Neuronal stem cell (in vitro differentiated cells): ENCODE results near the gene UGP2.

ENCODE experiments used
- DNase-seq: peaks from one replicate; pipeline ENCODE4 v3.0.0-alpha.2; 2013; ENCODE audit warnings: low spot score
- H2AFZ ChIP-seq: one replicate; pipeline ENCODE4 v1.6.1; 2013; ENCODE audit warnings: mild to moderate bottlenecking, low read length, inconsistent platforms
- H2AK5ac ChIP-seq: 2 replicates; pipeline ENCODE4 v1.6.1; 2013; ENCODE audit warnings: low read depth, mild to moderate bottlenecking, inconsistent platforms, low read length, moderate library complexity, mixed read lengths
- H2BK120ac ChIP-seq: 2 replicates; pipeline ENCODE4 v1.6.1; 2013; ENCODE audit warnings: low read depth, mild to moderate bottlenecking, inconsistent platforms, low read length, moderate library complexity, mixed read lengths
- H2BK12ac ChIP-seq: one replicate; pipeline ENCODE4 v1.6.1; 2013; ENCODE audit warnings: low read length, inconsistent platforms
- H2BK15ac ChIP-seq: 2 replicates; pipeline ENCODE4 v1.6.1; 2013; ENCODE audit warnings: mild to moderate bottlenecking, low read length, inconsistent platforms, mixed read lengths
- H2BK5ac ChIP-seq: one replicate; pipeline ENCODE4 v1.6.1; 2013; ENCODE audit warnings: inconsistent platforms, mild to moderate bottlenecking, low read length, moderate library complexity
- H3K14ac ChIP-seq: one replicate; pipeline ENCODE4 v1.6.1; 2013; ENCODE audit warnings: low read length, inconsistent platforms
- H3K18ac ChIP-seq: 2 replicates; pipeline ENCODE4 v1.6.1; 2013; ENCODE audit warnings: low read length, inconsistent platforms
- H3K23ac ChIP-seq: 2 replicates; pipeline ENCODE4 v1.6.1; 2013; ENCODE audit warnings: low read depth, mild to moderate bottlenecking, mixed read lengths, low read length, inconsistent platforms; ENCODE audit not compliant: poor library complexity
- H3K27ac ChIP-seq: replicated peaks from 3 replicates; pipeline ENCODE4 v1.5.1; 2013; ENCODE audit warnings: low read length, inconsistent platforms
- H3K27me3 ChIP-seq, 3 experiments: 2 replicates each; pipeline ENCODE4 v1.6.1; 2013; ENCODE audit warnings: low read length in 3 of 3, mild to moderate bottlenecking in 2 of 3, inconsistent platforms in 1 of 3, low read depth in 1 of 3, mixed read lengths in 1 of 3, moderate library complexity in 1 of 3; ENCODE audit not compliant: control insufficient read depth in 3 of 3, insufficient read depth in 3 of 3
- H3K36me3 ChIP-seq, 2 donors: replicated peaks in 1 of 2; 2 replicates each; pipeline ENCODE4 v1.6.1; 2013; ENCODE audit warnings: low read length in 2 of 2; ENCODE audit not compliant: control insufficient read depth in 2 of 2, insufficient read depth in 2 of 2
- H3K4ac ChIP-seq: 2 replicates; pipeline ENCODE4 v1.6.1; 2013; ENCODE audit warnings: inconsistent platforms, mild to moderate bottlenecking, low read length, moderate library complexity
- H3K4me1 ChIP-seq, 2 donors: 1 replicate in 1 of 2; 2 replicates in 1 of 2; pipeline ENCODE4 v1.6.1; 2013; ENCODE audit warnings: low read length in 2 of 2, low read depth in 1 of 2; ENCODE audit not compliant: control insufficient read depth in 2 of 2, insufficient read depth in 1 of 2
- H3K4me2 ChIP-seq: one replicate; pipeline ENCODE4 v1.6.1; 2013; ENCODE audit warnings: mild to moderate bottlenecking, low read length, inconsistent platforms; ENCODE audit not compliant: insufficient read depth, poor library complexity, severe bottlenecking
- H3K4me3 ChIP-seq, 2 donors: 2 replicates each; pipeline ENCODE4 v1.5.1; 2013; ENCODE audit warnings: low read length in 2 of 2, mild to moderate bottlenecking in 2 of 2, inconsistent platforms in 1 of 2, moderate library complexity in 1 of 2
- H3K79me1 ChIP-seq: one replicate; pipeline ENCODE4 v1.6.1; 2013; ENCODE audit warnings: low read depth, mild to moderate bottlenecking, inconsistent platforms, low read length, moderate library complexity
- H3K9ac ChIP-seq: one replicate; pipeline ENCODE4 v1.6.1; 2013; ENCODE audit warnings: mild to moderate bottlenecking, low read depth, low read length, inconsistent platforms; ENCODE audit not compliant: poor library complexity
- H3K9me3 ChIP-seq, 2 donors: replicated peaks in 1 of 2; 2 replicates each; pipeline versions ENCODE3 to v1.6.1; 2013; ENCODE audit warnings: low read length in 2 of 2, mild to moderate bottlenecking in 2 of 2, inconsistent platforms in 1 of 2, low read depth in 1 of 2, mixed read lengths in 1 of 2, moderate library complexity in 1 of 2; ENCODE audit not compliant: control insufficient read depth in 2 of 2, insufficient read depth in 1 of 2
- H4K8ac ChIP-seq: one replicate; pipeline ENCODE4 v1.6.1; 2013; ENCODE audit warnings: low read depth, mild to moderate bottlenecking, inconsistent platforms, low read length, moderate library complexity
- H4K91ac ChIP-seq: one replicate; pipeline ENCODE4 v1.6.1; 2013; ENCODE audit warnings: low read length, low read depth, mild to moderate bottlenecking, inconsistent platforms; ENCODE audit not compliant: poor library complexity
- WGBS, 2 donors: extraction: QIAGEN DNeasy Blood & Tissue Kit; methylation state at CpG; one replicate each; pipeline ENCODE4 v1.1.7; 2013; ENCODE audit warnings: missing lambda C conversion rate in 2 of 2, mixed read lengths in 1 of 2; ENCODE audit not compliant: insufficient read length in 2 of 2, insufficient replicate concordance in 1 of 2; ENCODE audit errors: extremely low coverage in 2 of 2; 5-methylcytosine and 5-hydroxymethylcytosine counted together

Gene UGP2

GRCh38 chr2:63850204-63850571, 8.5 kb downstream of the UGP2 start:
- no peak overlapping the region for H2BK5ac ChIP-seq
- H4K8ac ChIP-seq: no peak overlapping the region
- no peak overlapping the region for H3K4ac ChIP-seq
- DNase-seq: no peak
- no peak overlapping the region for H2BK15ac ChIP-seq
- no peak overlapping the region for H3K9ac ChIP-seq
- H4K91ac ChIP-seq: no peak overlapping the region
- no peak overlapping the region for H3K4me3 ChIP-seq
- H3K4me1 ChIP-seq: peaks cover 0 to 21% of the 10 kb centered on the region in 2 donors
- H3K9me3 ChIP-seq: peaks cover 0 to 9% of the 10 kb centered on the region in 2 donors
- no peak overlapping the region for H3K27ac ChIP-seq
- H3K18ac ChIP-seq: no peak overlapping the region
- WGBS, 2 donors: no CpG with 5 or more reads among the region's 1 CpG
- no peak overlapping the region for H2AFZ ChIP-seq
- no peak overlapping the region for H3K23ac ChIP-seq
- H3K36me3 ChIP-seq: no peaks in the 10 kb centered on the region
- no peak overlapping the region for H2AK5ac ChIP-seq
- no peak overlapping the region for H2BK12ac ChIP-seq
- no peaks in the 10 kb centered on the region for H3K27me3 ChIP-seq
- no peak overlapping the region for H3K4me2 ChIP-seq
- H3K79me1 ChIP-seq: no peaks in the 10 kb centered on the region
- H3K14ac ChIP-seq: no peak overlapping the region
- no peak overlapping the region for H2BK120ac ChIP-seq

- no peak for DNase-seq
- peaks cover 0 to 21% of the 10 kb centered on the region in 2 donors for H3K4me1 ChIP-seq
- no peak overlapping the region for H3K4me2 ChIP-seq
Measured at GRCh38 chr2:63850649-63851048, 9.0 kb downstream of the UGP2 start.

GRCh38 chr2:63851691-63852311, 10.1 kb downstream of the UGP2 start:
- no peak overlapping the region for H2AK5ac ChIP-seq
- no peak overlapping the region for H2AFZ ChIP-seq
- H2BK120ac ChIP-seq: no peak overlapping the region
- no peaks in the 10 kb centered on the region for H3K27me3 ChIP-seq
- H3K4me3 ChIP-seq: no peak overlapping the region
- WGBS, 2 donors: no CpG with 5 or more reads among the region's 1 CpG
- H2BK5ac ChIP-seq: no peak overlapping the region
- H3K36me3 ChIP-seq: peaks cover 0 to 13% of the 10 kb centered on the region in 2 donors
- no peak overlapping the region for H3K23ac ChIP-seq
- no peak overlapping the region for H3K9ac ChIP-seq
- H4K8ac ChIP-seq: no peak overlapping the region
- no peak overlapping the region for H3K18ac ChIP-seq
- no peak overlapping the region for H2BK15ac ChIP-seq
- no peak overlapping the region for H3K4me2 ChIP-seq
- no peak overlapping the region for H4K91ac ChIP-seq
- no peak overlapping the region for H2BK12ac ChIP-seq
- peaks cover 0 to 21% of the 10 kb centered on the region in 2 donors for H3K4me1 ChIP-seq
- no peak overlapping the region for H3K27ac ChIP-seq
- H3K79me1 ChIP-seq: peaks cover 1% of the 10 kb centered on the region
- H3K14ac ChIP-seq: no peak overlapping the region
- no peak for DNase-seq
- peaks cover 0 to 5% of the 10 kb centered on the region in 2 donors for H3K9me3 ChIP-seq
- no peak overlapping the region for H3K4ac ChIP-seq

More at GRCh38 chr2:63850649-63851048, 9.0 kb downstream of the UGP2 start:
- no peak overlapping the region for H3K9ac ChIP-seq
- no peak overlapping the region for H3K18ac ChIP-seq
- no peak overlapping the region for H2BK15ac ChIP-seq
- H2BK12ac ChIP-seq: no peak overlapping the region
- H4K8ac ChIP-seq: no peak overlapping the region
- peaks cover 1% of the 10 kb centered on the region for H3K79me1 ChIP-seq
- no peak overlapping the region for H3K4ac ChIP-seq
- H2BK120ac ChIP-seq: no peak overlapping the region
- H3K23ac ChIP-seq: no peak overlapping the region
- H3K4me3 ChIP-seq: no peak overlapping the region
- H3K27ac ChIP-seq: no peak overlapping the region
- H2AK5ac ChIP-seq: no peak overlapping the region
- H3K27me3 ChIP-seq: no peaks in the 10 kb centered on the region
- H3K36me3 ChIP-seq: peaks cover 0 to 1% of the 10 kb centered on the region in 2 donors
- no peak overlapping the region for H2AFZ ChIP-seq
- H2BK5ac ChIP-seq: no peak overlapping the region
- H3K9me3 ChIP-seq: peaks cover 0 to 9% of the 10 kb centered on the region in 2 donors
- H3K14ac ChIP-seq: no peak overlapping the region
- no peak overlapping the region for H4K91ac ChIP-seq

- no peak overlapping the region for H2BK120ac ChIP-seq
- no CpG with 5 or more reads among the region's 4 CpGs for WGBS, 2 donors
- no peak overlapping the region for H2BK15ac ChIP-seq
- peaks cover 0 to 21% of the 10 kb centered on the region in 2 donors for H3K4me1 ChIP-seq
- H3K36me3 ChIP-seq: peaks cover 2 to 32% of the 10 kb centered on the region in 2 donors
- H3K4me3 ChIP-seq: no peak overlapping the region
- H3K4ac ChIP-seq: no peak overlapping the region
- no peak overlapping the region for H4K91ac ChIP-seq
- H3K4me2 ChIP-seq: no peak overlapping the region
- H4K8ac ChIP-seq: no peak overlapping the region
- no peak overlapping the region for H2AFZ ChIP-seq
- no peak overlapping the region for H3K27ac ChIP-seq
- no peak overlapping the region for H2BK5ac ChIP-seq
- no peak overlapping the region for H2BK12ac ChIP-seq
- no peak for DNase-seq
- H3K14ac ChIP-seq: no peak overlapping the region
- H2AK5ac ChIP-seq: no peak overlapping the region
- H3K9me3 ChIP-seq: peaks cover 0 to 6% of the 10 kb centered on the region in 2 donors
- H3K18ac ChIP-seq: no peak overlapping the region
- peaks cover 1% of the 10 kb centered on the region for H3K79me1 ChIP-seq
- no peaks in the 10 kb centered on the region for H3K27me3 ChIP-seq
- no peak overlapping the region for H3K23ac ChIP-seq
- H3K9ac ChIP-seq: no peak overlapping the region
Measured at GRCh38 chr2:63853527-63854310, 12.0 kb downstream of the UGP2 start.
